A375 (cell line): ENCODE measurements around the gene BLVRA. TPM values are rescaled to one million over a fixed set of nuclear protein-coding genes. Genes with fewer than 3 reads are reported as not detected.

Experiments used
- total RNA-seq: library from RNA; depleted of rRNA; stranded (reverse); fragments of >200 nt; shearing (Covaris generic); gene quantifications from 2 replicates; pipeline ENCODE4 v1.2.3, GENCODE V29; 2014; rRNA removed

Gene BLVRA
- total RNA-seq: 35.1 and 37.6 TPM in 2 replicates

GRCh38 chr7:43758029-43758821, at the start of gene BLVRA:
BLVRA (plus strand) TSS chr7:43758680; CDS start chr7:43771159, 12,479 bp downstream.

GRCh38 chr7:43729214-43729923, 29.1 kb upstream of the BLVRA start, which contains the start of gene COA1:
COA1 (minus strand) TSS chr7:43729523; CDS start chr7:43648614, 80,909 bp downstream.

Other genes with a start within 250 kb of the BLVRA start
- 86.9 and 91.7 TPM in 2 replicates for gene STK17A, start 175.6 kb upstream of the BLVRA start, total RNA-seq
- gene COA1, start 29.2 kb upstream of the BLVRA start, total RNA-seq: 153 and 163 TPM in 2 replicates
- gene MRPS24, start 110.8 kb downstream of the BLVRA start, total RNA-seq: 123 and 143 TPM in 2 replicates
- 24.5 and 36.2 TPM in 2 replicates for gene URGCP, start 147.9 kb downstream of the BLVRA start, total RNA-seq
- 8.2 and 10.5 TPM in 2 replicates for gene UBE2D4, start 167.8 kb downstream of the BLVRA start, total RNA-seq
- gene SPDYE1, start 239.2 kb downstream of the BLVRA start, total RNA-seq: not detected in 2 replicates